ENCODE results near the gene AOC3. TPM values are rescaled to one million over a fixed set of nuclear protein-coding genes. Genes with fewer than 3 reads are reported as not detected.

Gene AOC3
- total and polyA plus RNA-seq, 2 of the 13 experiments (the other 11 are each of a cell fraction or from before 2014, with no cell fraction given), result 8.7 to 51.7 TPM

DNA sequence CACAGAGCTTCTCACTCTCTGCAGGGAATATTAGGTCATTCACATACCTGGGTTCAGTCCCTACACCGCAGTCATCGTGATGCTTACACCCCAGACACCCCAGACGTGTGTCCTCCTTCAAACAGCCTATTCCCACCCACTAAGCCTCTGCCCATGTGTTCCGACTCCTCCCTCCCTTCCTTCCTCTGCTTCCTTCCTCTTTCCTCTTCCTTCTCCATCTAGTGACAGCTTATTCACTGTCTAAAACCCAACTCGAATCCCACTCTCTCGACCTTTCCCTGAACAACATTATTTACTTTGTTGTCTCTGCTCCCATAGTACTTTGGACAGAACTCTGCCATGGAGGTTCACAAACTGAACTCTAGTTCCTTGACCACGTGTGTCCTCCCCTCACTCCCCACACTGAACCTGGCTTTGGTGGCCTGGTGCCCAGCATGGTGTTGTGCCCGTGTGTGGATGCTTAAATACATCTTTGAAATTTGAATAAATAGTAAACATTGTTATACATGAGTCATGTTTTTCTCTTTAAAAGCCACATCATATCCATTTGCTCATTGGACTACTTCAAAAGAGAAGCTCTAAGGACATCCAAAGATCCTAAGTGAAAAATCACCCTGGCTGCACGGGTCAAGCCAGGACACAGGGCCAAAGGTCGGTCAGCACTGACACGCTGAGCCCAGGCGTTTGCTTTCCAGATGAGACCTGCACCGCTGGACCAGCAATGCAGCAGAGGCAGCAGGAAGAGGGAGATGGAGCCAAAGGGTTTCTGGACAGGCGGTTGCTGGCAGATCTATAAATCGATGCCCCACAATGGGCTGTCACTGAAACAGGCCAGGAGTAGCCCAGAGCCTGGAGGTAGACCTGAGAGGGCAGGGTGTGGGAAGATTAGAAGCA lies 35.5 kb downstream of the AOC3 start (continued):
- TF ChIP-seq, protein P1, sequence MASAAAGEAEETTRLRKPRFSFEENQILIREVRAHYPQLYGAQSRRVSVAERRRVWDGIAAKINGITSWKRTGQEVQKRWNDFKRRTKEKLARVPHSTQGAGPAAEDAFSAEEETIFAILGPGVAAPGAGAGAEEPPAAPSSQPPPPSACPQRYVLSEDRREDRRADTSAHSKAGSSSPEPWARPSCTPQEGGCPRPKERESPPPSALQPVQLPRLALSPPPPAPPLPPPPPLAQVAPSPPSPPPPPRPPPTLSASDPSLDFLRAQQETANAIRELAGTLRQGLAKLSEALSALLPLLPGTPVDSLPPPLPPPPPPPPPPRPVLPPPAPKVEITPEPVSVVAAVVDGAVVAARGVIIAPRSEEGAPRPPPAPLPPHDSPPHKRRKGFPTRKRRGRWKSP (CRISPR knock-in tag; IDR thresholded peaks at IDR 0.05), result peak; percentile 90
- TF ChIP-seq KAT8 (CRISPR knock-in tag; IDR thresholded peaks at IDR 0.05), result peak; percentile 62
- peak; percentile 49; the same call in 1 of the 2 replicates for TF ChIP-seq MEIS2 (CRISPR knock-in tag; IDR thresholded peaks at IDR 0.05)
- peak; percentile 92 for TF ChIP-seq ZMYM2 (CRISPR knock-in tag; IDR thresholded peaks at IDR 0.05)
- no peak for TF ChIP-seq ZNF282 (IDR thresholded peaks at IDR 0.05; ENCODE audit: partially characterized antibody)
- peak; percentile 70; the same call in 1 of the 2 replicates for TF ChIP-seq THAP11 (CRISPR knock-in tag; IDR thresholded peaks at IDR 0.05)
- TF ChIP-seq SP2 (CRISPR knock-in tag; IDR thresholded peaks at IDR 0.05), result no peak
- peak; percentile 91 for TF ChIP-seq ONECUT2 (CRISPR knock-in tag; IDR thresholded peaks at IDR 0.05)
- no peak for TF ChIP-seq TAF15 (IDR thresholded peaks at IDR 0.05; ENCODE audit: low read depth, low read length, poor library complexity, severe bottlenecking)
- peak; percentile 79 for TF ChIP-seq ERF (CRISPR knock-in tag; IDR thresholded peaks at IDR 0.05)
- TF ChIP-seq, protein P2, sequence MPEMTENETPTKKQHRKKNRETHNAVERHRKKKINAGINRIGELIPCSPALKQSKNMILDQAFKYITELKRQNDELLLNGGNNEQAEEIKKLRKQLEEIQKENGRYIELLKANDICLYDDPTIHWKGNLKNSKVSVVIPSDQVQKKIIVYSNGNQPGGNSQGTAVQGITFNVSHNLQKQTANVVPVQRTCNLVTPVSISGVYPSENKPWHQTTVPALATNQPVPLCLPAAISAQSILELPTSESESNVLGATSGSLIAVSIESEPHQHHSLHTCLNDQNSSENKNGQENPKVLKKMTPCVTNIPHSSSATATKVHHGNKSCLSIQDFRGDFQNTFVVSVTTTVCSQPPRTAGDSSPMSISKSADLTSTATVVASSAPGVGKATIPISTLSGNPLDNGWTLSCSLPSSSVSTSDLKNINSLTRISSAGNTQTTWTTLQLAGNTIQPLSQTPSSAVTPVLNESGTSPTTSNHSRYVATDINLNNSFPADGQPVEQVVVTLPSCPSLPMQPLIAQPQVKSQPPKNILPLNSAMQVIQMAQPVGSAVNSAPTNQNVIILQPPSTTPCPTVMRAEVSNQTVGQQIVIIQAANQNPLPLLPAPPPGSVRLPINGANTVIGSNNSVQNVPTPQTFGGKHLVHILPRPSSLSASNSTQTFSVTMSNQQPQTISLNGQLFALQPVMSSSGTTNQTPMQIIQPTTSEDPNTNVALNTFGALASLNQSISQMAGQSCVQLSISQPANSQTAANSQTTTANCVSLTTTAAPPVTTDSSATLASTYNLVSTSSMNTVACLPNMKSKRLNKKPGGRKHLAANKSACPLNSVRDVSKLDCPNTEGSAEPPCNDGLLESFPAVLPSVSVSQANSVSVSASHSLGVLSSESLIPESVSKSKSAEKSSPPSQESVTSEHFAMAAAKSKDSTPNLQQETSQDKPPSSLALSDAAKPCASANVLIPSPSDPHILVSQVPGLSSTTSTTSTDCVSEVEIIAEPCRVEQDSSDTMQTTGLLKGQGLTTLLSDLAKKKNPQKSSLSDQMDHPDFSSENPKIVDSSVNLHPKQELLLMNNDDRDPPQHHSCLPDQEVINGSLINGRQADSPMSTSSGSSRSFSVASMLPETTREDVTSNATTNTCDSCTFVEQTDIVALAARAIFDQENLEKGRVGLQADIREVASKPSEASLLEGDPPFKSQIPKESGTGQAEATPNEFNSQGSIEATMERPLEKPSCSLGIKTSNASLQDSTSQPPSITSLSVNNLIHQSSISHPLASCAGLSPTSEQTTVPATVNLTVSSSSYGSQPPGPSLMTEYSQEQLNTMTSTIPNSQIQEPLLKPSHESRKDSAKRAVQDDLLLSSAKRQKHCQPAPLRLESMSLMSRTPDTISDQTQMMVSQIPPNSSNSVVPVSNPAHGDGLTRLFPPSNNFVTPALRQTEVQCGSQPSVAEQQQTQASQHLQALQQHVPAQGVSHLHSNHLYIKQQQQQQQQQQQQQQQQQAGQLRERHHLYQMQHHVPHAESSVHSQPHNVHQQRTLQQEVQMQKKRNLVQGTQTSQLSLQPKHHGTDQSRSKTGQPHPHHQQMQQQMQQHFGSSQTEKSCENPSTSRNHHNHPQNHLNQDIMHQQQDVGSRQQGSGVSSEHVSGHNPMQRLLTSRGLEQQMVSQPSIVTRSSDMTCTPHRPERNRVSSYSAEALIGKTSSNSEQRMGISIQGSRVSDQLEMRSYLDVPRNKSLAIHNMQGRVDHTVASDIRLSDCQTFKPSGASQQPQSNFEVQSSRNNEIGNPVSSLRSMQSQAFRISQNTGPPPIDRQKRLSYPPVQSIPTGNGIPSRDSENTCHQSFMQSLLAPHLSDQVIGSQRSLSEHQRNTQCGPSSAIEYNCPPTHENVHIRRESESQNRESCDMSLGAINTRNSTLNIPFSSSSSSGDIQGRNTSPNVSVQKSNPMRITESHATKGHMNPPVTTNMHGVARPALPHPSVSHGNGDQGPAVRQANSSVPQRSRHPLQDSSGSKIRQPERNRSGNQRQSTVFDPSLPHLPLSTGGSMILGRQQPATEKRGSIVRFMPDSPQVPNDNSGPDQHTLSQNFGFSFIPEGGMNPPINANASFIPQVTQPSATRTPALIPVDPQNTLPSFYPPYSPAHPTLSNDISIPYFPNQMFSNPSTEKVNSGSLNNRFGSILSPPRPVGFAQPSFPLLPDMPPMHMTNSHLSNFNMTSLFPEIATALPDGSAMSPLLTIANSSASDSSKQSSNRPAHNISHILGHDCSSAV (CRISPR knock-in tag; IDR thresholded peaks at IDR 0.05; ENCODE audit: borderline replicate concordance), result no peak
- TF ChIP-seq, protein P3, sequence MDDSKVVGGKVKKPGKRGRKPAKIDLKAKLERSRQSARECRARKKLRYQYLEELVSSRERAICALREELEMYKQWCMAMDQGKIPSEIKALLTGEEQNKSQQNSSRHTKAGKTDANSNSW (CRISPR knock-in tag; IDR thresholded peaks at IDR 0.05; ENCODE audit: borderline replicate concordance), result no peak
- no peak for TF ChIP-seq ZNF577 (CRISPR knock-in tag; IDR thresholded peaks at IDR 0.05; ENCODE audit: borderline replicate concordance, low read depth)
- TF ChIP-seq PHF5A (CRISPR knock-in tag; IDR thresholded peaks at IDR 0.05; ENCODE audit: low read depth, unreplicated experiment), result peak; percentile 92
- TF ChIP-seq ZNF552 (CRISPR knock-in tag; IDR thresholded peaks at IDR 0.05; ENCODE audit: borderline replicate concordance), result 0 out of 2 replicates have a peak, but pooled peaks have one; percentile 41
- TF ChIP-seq KAT2B (IDR thresholded peaks at IDR 0.05; ENCODE audit: borderline replicate concordance, low read depth, low read length), result peak; percentile 99
- TF ChIP-seq DNMT1 (CRISPR knock-in tag; IDR thresholded peaks at IDR 0.05), result 0 out of 2 replicates have a peak, but pooled peaks have one; percentile 18
- no peak for TF ChIP-seq ZNF530 (CRISPR knock-in tag; IDR thresholded peaks at IDR 0.05; ENCODE audit: low read depth)
- TF ChIP-seq ZNF317 (CRISPR knock-in tag; IDR thresholded peaks at IDR 0.05), result peak; percentile 77
- peak; percentile 48; the same call in 1 of the 2 replicates for TF ChIP-seq ZNF329 (CRISPR knock-in tag; IDR thresholded peaks at IDR 0.05; ENCODE audit: low read depth)

Measured in HepG2 (cell line).